Activated CD8-positive, alpha-beta memory T cell treated with anti-CD3 and anti-CD28 coated beads, Interleukin-2, amount 50 U/mL, for 1 hour (primary cell): ENCODE results near the gene NANOGP8.

Source experiments
- DNase-seq: peaks from one replicate; pipeline ENCODE4 v3.0.0-alpha.2; 2020; ENCODE audit errors: extremely low read depth

NANOGP8 gene

GRCh38 chr15:35061161-35061824 lies 23.8 kb downstream of the NANOGP8 start:
- no peak for DNase-seq

GRCh38 chr15:35060591-35060990 lies 24.5 kb downstream of the NANOGP8 start:
- no peak for DNase-seq

DNA sequence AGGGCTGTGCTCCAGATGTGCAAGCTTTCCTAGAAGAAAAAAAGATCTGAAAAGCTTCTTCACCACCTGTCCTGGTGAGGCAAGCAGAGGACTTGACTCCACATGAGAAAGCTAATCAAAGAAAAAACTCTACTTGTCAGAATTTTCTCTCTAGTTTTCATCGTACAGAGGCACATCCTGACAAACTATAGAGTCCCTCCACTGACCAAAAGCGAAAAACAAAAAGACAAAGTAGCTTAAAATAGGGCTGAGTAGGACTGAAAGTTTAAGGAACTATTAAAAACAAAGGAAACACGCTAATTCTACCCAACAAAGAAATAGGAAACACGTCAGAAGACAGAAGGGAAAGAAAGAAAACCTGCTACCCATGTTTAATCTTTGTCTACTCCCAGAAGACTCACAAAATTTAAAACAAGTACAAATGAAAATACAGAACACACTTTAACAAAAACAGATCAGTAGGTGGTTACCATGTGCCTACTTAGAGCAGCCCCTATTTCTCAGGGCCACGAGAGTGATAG lies 26.5 kb downstream of the NANOGP8 start:
- DNase-seq = no peak

DNA sequence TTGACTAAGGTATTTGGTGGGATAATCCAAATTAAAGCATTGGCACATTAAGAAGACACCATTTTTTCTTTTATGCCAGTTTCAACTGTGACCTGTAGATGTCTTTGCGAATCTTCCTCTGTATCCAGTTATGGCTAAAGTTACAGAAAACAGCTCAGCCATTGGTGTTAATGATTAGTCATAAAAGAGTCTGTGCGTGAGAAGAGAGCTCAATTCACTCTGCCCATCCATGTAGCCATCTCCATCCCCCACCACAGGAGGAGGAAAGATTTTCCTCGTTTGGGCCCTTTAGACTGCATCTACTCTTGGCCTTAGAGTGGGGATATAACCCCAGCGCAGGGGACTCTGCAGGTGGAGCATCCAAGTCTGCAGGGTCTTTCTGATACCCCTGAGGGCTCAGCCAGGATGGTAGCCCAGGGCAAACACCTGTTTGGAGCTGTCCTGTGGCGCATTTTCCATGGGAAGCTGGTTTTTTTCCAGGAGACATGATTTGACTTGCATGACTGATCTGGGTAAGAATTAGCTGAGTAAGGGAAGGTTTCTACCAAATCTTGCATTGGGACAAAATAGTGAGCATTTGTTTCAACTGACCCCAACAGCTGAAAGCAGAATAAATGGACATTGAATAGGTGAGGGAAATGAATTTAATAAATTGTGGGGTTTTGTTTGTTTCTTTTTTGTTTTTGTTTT lies 29.5 kb downstream of the NANOGP8 start:
- no peak for DNase-seq

GRCh38 chr15:35054380-35054779 lies 30.7 kb downstream of the NANOGP8 start:
- no peak for DNase-seq

- no peak for DNase-seq
Observed at GRCh38 chr15:35047996-35048395, 37.1 kb downstream of the NANOGP8 start.

GRCh38 chr15:35047528-35047927 lies 37.6 kb downstream of the NANOGP8 start:
- no peak for DNase-seq

DNA sequence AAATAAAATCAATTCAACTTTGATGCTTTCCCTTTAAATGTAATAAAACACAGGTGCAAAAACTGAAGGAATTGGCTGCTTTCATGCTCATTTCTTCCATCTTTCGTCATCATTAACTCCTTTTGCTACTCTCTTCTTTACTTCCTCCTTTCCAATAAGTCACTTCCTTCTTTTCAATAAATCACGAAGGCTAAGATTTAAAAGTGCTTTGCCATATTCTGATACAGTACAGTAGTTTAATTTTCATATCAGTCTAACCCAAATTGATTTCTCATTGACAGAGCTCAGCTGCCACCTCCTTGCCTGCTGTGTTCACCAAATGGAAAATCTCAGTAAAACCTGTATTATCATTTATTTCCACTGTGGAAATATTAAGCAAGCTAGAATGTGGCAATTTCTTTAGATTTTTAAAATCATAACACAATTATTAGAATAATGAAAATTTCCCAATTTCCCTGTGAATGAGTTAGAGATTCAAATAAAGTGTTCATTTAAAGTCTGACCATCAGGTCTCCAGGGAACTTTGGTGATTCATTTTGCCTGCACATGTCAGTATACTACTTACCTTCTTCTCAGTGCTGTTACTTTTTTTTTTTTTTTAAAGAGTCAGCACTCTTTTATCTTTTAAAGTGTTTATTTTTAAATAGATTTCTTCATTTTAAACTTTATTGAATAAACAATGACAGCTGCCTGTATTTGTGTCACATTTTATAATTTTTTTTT lies 41.6 kb downstream of the NANOGP8 start:
- DNase-seq = no peak

DNA sequence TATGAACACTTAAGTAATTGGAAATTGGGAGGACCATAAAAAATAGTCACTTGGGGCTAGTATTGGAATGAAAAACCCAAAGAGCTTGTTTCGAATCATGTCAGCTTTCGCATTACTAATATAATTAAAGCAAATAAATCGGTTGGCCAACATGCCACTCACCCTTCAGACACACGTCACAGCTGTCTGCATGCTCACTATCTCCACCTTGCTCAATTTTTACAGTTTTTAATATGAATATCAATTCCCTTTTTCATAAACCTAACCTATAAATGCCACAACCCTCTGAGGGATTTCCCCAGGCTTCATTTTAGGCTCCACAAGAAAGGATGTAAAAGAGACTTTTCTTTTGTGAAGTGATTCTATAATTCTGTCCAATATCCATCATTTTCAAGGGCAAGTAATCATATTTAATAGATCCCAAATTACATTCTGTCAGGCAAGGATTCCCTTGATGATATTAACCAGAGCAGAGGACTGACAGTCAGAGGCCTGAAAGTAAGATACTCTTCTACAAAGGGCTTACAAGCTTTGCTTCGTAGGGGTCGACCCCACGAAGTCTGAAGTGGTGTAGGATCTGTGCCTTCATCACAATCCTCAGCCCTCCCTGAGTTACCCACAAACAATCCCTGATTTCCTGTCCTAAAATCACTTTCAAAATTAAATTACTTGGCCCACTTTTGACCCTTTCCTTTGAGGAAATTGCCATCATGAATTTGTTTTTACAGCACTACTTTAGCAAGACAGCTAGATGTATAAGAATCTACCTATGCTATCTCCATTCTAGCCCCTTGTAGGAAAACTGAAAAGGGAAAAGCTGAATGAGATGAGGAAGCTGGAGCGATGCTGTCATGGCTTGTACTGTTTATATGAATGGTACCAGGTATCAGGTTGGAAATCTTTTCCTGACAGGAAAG lies 44.5 kb downstream of the NANOGP8 start:
- DNase-seq = no peak

DNA sequence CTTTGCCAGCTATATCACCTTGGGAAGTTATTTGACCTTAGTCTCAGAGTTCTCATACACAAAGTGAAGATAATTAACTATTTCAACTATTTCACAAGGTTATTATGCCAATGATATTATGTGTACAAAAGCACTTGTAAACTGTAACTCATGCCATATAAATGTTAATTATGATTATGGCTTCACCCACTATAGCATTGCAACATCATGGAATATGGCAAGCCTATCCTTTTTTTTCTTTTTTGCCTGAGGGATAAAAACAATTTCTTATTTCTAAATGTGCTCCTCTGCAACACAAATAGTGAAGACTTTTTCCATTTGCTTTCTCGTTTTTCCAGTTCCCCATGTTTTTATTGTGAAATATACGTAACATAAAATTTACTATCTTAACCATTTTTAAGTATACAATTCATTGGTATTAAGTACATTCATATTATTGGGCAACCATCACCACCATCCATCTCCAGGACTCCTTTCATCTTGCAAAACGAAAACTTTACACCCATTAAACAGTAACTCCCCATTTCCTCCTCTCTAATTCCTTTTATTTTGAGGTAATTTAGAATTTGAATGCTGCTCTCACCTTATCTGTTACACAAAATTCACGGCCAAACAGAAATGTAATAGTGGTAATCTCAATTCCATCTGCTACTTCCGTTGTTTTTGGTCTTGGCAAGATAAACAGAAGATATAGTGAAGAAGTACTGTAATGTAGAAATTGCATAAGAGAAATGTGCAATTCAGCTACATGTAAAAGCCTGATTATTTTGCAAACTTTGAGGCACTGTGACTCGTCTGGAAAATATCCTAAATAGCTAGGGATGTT lies 46.3 kb downstream of the NANOGP8 start:
- DNase-seq = no peak
